Stimulated activated naive CD8-positive, alpha-beta T cell treated with anti-CD3 and anti-CD28 coated beads, Interleukin-15, amount 100 ng/mL, for 72 hours (primary cell): ENCODE results near the gene RPL3.

Experiments used
- ATAC-seq: fragments of 150-1000 bp; cut with Tn5 transposase; 2 replicates; pipeline ENCODE4 v1.10.0; 2021; ENCODE audit warnings: mild to moderate bottlenecking, moderate library complexity
- DNase-seq, 2 donors: peaks; one replicate each; pipeline ENCODE4 v3.0.0; 2021 to 2022
- H3K27ac Mint-ChIP-seq, 2 donors: one replicate each; pipeline ENCODE4 v1.8.0; 2022; ENCODE audit warnings: mild to moderate bottlenecking in 2 of 2, mixed read lengths in 2 of 2, moderate library complexity in 2 of 2
- H3K27me3 Mint-ChIP-seq: one replicate; pipeline ENCODE4 v1.8.0; 2022; ENCODE audit warnings: mixed read lengths
- H3K4me1 Mint-ChIP-seq: one replicate; pipeline ENCODE4 v1.8.0; 2022; ENCODE audit warnings: mild to moderate bottlenecking, mixed read lengths
- H3K4me3 Mint-ChIP-seq, 2 donors: one replicate each; pipeline ENCODE4 v1.8.0; 2022; ENCODE audit warnings: mild to moderate bottlenecking in 2 of 2, mixed read lengths in 2 of 2, moderate library complexity in 1 of 2
- H3K9me3 Mint-ChIP-seq, 2 donors: one replicate each; pipeline ENCODE4 v1.8.0; 2022; ENCODE audit warnings: mixed read lengths in 2 of 2

Gene RPL3

DNA sequence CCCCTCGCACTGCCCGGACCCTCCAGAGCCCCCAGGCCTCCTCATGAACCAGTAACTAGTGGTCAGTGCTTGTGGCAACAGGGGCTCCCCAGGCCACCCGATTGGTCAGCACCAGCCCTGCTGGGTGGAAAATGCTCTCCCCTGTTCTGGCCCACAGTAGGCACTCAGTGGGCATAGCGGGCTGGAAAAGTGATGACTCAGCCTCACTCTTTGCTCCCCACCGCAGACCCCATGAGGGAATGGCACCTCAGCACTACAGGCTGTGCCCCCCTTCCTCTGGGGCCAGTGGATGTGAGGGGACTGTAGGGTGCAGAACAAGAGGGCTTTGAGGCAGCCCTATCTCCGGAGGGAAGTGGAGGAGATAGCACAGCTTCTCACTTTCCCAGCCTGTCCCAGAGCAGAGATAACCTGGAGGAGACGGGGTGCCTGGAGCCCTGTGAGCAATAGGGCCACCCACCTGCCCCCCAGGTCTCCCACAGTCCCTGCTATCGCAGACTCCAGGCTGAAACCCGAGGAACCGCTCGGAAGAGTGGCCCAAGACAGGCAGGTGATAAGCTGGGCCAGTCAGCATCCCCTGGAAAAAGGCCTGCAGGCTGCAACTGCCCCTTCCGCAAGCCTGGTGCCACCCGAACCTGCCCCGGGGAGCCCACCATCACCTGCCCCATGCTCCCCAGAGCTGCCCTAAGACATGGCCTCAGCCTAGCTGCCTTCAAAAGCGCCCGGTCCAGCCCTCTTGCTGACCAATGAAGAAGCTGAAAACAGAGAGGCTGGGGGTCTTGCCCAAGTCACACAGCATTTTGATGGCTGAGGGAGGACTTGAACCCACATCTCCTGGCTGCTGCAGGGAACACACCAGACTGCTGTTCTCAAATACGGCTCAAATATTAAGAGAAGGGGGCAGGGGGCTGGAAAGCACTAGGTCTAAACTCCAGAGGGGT, 45.2 kb downstream of the RPL3 start:
- DNase-seq, result no peak
- H3K4me1 Mint-ChIP-seq, result no peaks in the 10 kb centered on the region
- no peak for ATAC-seq
- H3K27me3 Mint-ChIP-seq, result peaks cover 33% of the 10 kb centered on the region
- no peak overlapping the region for H3K27ac Mint-ChIP-seq
- peaks cover 0 to 8% of the 10 kb centered on the region in 2 donors for H3K9me3 Mint-ChIP-seq
- H3K4me3 Mint-ChIP-seq, result no peak overlapping the region

DNA sequence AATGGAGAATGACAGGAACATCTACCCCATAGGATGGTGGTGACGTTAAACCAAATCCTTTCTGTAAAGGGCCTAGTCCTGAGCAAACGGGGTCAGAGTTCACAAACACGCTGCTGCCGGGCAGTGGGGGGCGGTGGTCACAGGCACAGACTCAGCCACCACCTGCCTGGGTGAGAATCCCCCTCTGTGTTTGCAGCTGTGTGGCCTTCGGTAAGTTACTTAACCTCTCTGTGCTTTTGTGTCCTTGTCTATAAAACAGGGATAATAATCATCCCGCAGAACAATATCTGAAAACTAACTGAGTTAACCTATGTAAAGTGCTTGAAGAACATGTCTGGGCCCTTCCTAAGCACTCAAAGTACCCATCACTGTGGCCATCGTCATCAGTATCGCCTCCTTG, 48.6 kb downstream of the RPL3 start:
- Mint-ChIP-seq H3K27me3 (peaks cover 5% of the 10 kb centered on the region), H3K4me1 (peaks cover 13% of the 10 kb centered on the region), H3K4me3 (no peak overlapping the region), H3K27ac (no peak overlapping the region), H3K9me3 (no peaks in the 10 kb centered on the region)
- no peak for DNase-seq
- no peak for ATAC-seq

DNA sequence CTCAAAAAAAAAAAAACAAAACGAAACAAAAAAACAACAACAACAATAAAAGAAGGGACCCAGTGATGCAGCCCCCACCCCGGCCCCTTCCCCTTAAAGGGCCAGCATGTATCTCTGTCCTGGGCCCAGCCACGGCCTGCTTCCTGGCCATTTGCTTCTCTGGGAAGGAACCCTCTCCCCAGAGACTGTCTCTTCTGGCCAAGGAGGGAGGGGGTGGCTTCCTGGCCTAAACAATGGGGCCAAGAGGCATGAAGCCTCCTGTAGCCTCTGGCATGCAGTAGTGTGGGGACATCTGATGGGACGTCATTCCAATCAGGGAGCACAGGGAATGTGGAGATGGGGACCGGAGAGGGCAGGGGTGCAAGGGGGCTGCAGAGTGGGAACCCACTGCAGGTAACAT, 49.1 kb downstream of the RPL3 start:
- H3K4me3 Mint-ChIP-seq, result no peak overlapping the region
- H3K27ac Mint-ChIP-seq, result no peak overlapping the region
- DNase-seq, result no peak
- ATAC-seq, result no peak
- H3K4me1 Mint-ChIP-seq, result peaks cover 13% of the 10 kb centered on the region
- H3K9me3 Mint-ChIP-seq, result no peaks in the 10 kb centered on the region
- H3K27me3 Mint-ChIP-seq, result no peaks in the 10 kb centered on the region

DNA sequence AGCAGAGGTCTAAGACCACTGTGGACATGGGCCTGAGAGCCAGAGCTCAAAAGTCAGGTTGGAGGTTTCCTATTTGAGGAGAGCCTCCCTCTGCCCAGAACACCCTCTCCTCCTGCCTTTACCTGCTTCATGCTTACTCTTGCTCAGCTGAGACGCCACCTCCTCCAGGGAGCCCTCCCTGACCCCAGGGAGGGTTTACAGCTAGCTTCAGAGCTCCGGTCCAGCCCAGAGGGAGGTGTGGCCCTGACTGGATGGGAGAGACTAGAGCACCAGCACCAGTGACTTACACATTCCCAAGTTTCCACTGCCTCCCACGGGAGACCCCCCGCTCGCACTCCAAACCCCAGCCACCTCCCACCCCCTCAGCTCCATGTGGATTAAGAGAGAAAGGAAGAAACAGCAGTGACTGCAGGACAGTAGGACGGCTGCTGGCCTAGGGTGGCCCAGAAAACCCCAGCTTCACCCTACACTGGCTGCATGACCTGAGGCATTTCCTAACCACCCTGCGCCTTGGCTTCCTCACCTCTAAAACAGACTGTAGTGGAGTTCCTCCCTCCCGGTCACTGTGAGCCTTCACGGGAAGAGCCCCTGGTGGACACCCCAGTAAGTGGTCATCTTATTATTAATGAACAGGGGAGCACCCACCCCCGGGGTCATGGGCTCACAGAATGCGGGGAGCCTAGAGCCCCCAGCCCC, 50.2 kb downstream of the RPL3 start:
- ATAC-seq (no peak), DNase-seq (no peak)
- Mint-ChIP-seq H3K9me3 (no peaks in the 10 kb centered on the region), H3K27ac (no peak overlapping the region), H3K4me1 (peaks cover 21% of the 10 kb centered on the region), H3K27me3 (peaks cover 8% of the 10 kb centered on the region), H3K4me3 (no peak overlapping the region)

DNA sequence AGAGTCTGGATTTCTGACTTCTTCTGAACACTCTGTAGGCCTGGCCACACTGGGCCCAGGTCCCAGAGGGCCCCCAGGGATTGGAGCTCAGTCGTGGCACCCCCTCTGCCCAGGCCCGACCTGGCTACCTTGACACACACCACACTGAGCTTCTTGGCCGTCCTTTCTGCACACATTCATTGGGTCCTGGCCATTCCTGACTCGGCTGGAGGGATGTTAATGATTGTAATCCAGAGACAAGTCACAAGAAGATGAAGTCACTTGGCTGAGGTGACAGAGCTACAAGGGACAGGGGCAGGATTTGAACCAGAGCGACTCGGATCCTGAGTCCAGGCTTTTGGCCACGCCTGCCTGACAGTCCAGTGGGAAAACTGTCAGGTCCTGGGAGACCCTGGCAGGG, 50.8 kb downstream of the RPL3 start:
- no peak overlapping the region for H3K27ac Mint-ChIP-seq
- H3K4me3 Mint-ChIP-seq, result no peak overlapping the region
- H3K9me3 Mint-ChIP-seq, result no peaks in the 10 kb centered on the region
- peaks cover 13% of the 10 kb centered on the region for H3K27me3 Mint-ChIP-seq
- ATAC-seq, result no peak
- H3K4me1 Mint-ChIP-seq, result peaks cover 27% of the 10 kb centered on the region
- DNase-seq, result no peak

DNA sequence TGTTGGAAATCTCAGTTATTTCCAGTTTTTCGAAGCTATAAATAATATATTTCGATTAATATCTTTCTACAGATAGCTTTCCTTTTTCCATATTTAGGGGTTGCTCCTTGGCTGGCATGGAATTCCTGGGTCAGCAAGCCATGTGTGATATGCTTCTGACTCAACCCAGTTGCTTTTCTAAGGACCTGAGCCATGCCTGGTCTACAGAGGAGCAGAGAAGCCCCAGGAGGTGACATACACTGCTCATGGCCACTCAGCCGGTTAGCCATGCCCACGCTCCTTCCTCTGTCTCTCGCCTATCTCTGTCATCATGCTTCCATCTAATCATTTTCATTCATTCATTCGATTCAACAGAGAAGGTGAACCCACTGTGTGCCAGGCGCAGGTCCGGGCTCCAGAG, 51.4 kb downstream of the RPL3 start:
- ATAC-seq, result no peak
- Mint-ChIP-seq H3K4me1 (peaks cover 28% of the 10 kb centered on the region), H3K9me3 (no peaks in the 10 kb centered on the region), H3K27me3 (peaks cover 13% of the 10 kb centered on the region), H3K4me3 (no peak overlapping the region), H3K27ac (peak overlapping the region in 1 of 2 donors; percentile 35)
- DNase-seq, result no peak

DNA sequence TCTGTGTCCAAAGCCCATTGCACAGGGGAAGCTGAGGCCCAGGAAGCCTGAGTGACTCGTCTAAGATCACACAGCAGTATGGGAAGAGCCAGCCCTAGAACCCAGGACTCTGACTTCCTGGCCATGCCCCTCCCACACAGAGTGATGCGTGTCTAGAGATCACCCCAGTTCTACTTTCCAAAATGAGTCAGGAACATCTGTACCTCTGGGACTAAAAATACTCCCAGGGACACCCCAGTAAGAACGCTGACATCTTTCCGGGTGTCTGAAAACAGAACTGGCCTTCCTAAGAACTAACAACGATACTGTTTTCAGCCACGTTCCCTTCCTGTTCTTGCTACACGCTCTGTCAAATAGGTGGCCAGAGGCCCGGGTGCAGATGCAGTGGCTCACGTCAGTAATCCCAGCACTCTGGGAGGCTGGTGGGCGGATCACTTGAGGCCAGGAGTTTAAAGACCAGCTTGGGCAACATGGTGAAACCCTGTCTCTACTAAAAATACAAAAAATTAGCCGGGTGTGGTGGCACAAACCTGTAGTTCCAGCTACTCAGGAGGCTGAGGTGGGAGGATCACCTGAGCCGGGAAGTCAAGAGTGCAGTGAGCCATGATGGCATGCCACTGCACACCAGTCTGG, 52.9 kb downstream of the RPL3 start:
- peak; percentile 80 for ATAC-seq
- Mint-ChIP-seq H3K27ac (no peak overlapping the region), H3K27me3 (peaks cover 13% of the 10 kb centered on the region), H3K9me3 (peaks cover 0 to 13% of the 10 kb centered on the region in 2 donors), H3K4me3 (no peak overlapping the region), H3K4me1 (peaks cover 28% of the 10 kb centered on the region)
- DNase-seq, result no peak

DNA sequence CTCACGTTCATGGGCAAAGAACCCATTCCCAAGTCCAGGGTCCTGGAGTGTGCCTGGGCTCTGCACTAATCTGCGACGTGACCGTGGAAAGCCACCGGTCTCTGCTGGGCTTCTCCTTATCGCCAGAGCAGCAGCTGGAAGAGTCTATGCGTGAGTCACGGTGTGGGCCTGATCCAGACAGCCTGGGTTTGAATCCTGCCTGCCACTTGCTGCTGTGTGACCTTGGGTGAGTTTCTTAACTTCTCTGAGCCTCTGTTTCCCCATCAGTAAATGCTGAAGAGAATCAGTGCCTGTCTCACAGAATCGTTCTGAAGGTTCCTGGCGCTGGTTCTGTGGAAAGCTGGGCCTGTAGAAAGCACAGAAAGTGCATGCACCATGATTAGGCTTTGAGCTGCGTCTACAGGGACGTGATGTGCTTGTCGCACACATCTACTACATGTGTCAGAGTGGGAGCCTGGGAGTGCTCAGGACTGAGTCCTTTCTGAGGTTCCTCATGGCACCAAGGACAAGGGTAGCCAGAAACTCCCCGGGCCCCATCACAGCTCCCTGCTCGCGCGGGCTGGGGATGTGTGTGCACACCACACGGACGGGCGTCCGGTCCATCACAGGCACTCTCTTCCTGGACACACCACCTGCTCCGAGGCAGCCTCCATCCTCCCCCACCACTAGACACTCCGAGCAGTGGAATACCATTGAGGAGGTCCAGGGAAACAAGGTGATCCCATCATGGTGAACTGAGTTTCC, 54.1 kb downstream of the RPL3 start:
- H3K4me3 Mint-ChIP-seq, result no peak overlapping the region
- H3K9me3 Mint-ChIP-seq, result peaks cover 0 to 22% of the 10 kb centered on the region in 2 donors
- H3K27me3 Mint-ChIP-seq, result peaks cover 13% of the 10 kb centered on the region
- no peak overlapping the region for H3K27ac Mint-ChIP-seq
- no peak for DNase-seq
- peaks cover 28% of the 10 kb centered on the region for H3K4me1 Mint-ChIP-seq
- ATAC-seq, result no peak

DNA sequence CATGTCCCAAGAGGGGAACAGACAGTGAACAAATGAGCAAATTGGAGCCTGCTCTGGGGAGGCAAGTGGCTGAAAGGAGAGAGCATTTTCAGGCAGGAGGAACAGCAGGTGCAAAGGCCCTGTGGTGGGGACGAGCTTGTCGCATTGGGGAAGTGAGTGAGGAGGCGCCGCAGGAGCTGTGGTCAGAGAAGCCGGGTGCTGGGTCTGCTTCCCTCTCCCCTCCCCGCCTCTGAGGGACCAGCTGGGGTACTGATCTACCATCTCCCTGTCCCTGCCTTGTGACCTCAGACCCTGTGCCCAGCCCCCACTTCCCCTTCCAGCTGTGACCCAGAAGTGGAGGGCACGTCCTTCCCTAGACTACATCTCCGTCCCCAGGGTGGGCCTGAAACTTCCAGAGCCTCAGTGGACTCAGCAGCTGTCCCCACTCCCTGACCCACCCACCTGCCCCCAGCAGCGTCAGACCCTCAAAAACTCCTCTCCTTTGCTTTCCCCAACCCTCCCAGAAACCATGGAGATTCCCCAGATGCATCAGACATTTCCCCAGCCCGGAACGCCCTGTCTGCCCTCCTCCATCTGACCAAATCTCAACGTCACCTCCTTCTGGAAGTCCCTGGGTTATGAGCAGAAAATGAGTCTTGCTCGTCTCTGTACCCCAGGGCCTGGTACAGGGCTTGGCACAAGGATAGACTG, 54.9 kb downstream of the RPL3 start:
- Mint-ChIP-seq H3K4me3 (peak overlapping the region in 1 of 2 donors; percentile 6), H3K27ac (no peak overlapping the region), H3K9me3 (peaks cover 0 to 22% of the 10 kb centered on the region in 2 donors), H3K4me1 (peaks cover 28% of the 10 kb centered on the region), H3K27me3 (peaks cover 13% of the 10 kb centered on the region)
- DNase-seq (no peak), ATAC-seq (no peak)

DNA sequence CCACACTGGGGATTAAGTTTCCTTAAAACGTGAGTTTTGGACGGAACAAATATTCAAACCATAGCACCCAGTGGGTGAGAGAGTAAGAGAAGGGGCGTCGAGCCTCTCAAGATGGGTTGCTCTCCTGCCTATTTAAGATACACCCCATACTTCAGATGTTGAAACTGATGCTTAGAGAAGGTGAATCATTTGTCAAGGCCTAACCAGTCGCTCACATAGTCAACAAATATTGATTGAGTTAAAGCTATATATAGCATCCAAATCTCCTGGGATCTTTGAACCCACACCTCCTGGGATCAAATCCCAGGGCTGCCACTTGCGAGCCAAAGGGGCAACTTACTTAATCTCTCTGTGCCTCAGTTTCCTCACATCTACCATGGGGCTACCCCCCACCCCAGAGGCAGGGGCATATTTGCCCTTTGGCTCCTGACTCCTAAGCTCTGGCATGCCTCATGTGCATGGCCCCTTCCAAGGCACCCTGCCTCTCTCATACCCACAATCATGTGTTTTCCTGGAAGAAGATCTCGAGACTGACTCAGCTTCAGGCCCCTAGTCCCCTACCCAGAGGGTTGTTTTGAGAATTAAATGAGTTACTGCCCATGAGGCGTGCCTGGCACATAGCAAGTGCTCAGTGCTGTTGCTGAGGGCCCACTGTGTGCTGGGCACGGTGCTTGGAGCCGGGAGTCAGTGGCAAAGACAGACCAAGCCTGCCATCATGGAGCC, 55.6 kb downstream of the RPL3 start:
- peaks cover 13% of the 10 kb centered on the region for H3K27me3 Mint-ChIP-seq
- no peak for DNase-seq
- no peak overlapping the region for H3K27ac Mint-ChIP-seq
- H3K4me3 Mint-ChIP-seq, result peak overlapping the region in 1 of 2 donors; percentile 4
- ATAC-seq, result no peak
- H3K9me3 Mint-ChIP-seq, result peaks cover 0 to 22% of the 10 kb centered on the region in 2 donors
- H3K4me1 Mint-ChIP-seq, result peaks cover 28% of the 10 kb centered on the region
